MG63 (cell line): ENCODE measurements around the gene GLB1L3. TPM values are rescaled to one million over a fixed set of nuclear protein-coding genes. Genes with fewer than 3 reads are reported as not detected.
"Not testable (repeated sequence)": the region's sequence is repeated elsewhere in the genome, so short reads cannot be mapped to it uniquely, and the experiment has no call there.

Experiments
- DNase-seq: peaks from one replicate; pipeline ENCODE4 v3.0.0-alpha.2; 2020
- H3K27me3 ChIP-seq: fragments of 250-450 bp; sonication (Bioruptor Pico); 2 replicates; pipeline ENCODE4 v1.5.1; 2020; ENCODE audit warnings: mild to moderate bottlenecking, moderate library complexity
- H3K36me3 ChIP-seq: fragments of 250-450 bp; sonication (Bioruptor Pico); 2 replicates; pipeline ENCODE4 v1.5.1; 2020; ENCODE audit warnings: mild to moderate bottlenecking, moderate library complexity
- H3K4me3 ChIP-seq: fragments of 250-450 bp; sonication (Bioruptor Pico); 2 replicates; pipeline ENCODE4 v1.5.1; 2020; ENCODE audit warnings: mild to moderate bottlenecking, moderate library complexity
- H3K9me3 ChIP-seq: fragments of 250-450 bp; sonication (Bioruptor Pico); 2 replicates; pipeline ENCODE4 v1.5.1; 2020; ENCODE audit warnings: mild to moderate bottlenecking, moderate library complexity
- total RNA-seq: library from RNA; depleted of rRNA; stranded (reverse); fragments of >200 nt; shearing (Covaris generic); gene quantifications from 2 replicates; pipeline ENCODE4 v1.2.3, GENCODE V29; 2014; ENCODE audit warnings: low replicate concordance

GLB1L3 gene
- total RNA-seq, 1 experiment from 2014 or later: not detected

DNA sequence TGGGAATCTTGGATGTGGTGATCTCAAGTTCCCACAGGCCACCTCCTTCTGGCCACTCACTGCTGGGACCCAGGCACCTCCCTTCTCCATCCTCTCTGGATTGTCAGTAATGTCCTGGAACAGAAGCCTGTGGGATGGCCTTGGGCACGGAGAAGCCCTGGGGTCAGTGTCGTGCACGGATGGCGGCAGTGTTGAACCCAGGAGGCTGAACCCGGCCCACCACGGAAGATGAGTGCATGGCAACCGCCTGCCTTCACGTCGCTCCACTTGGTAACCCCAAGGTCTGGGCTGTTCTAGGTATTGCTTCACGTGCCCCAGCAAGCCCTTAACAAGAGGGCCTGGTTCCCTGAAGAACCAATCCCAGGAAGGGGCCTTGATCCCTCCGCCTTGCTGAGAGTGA lies 30.1 kb upstream of the GLB1L3 start:
- no peak for DNase-seq
- Histone ChIP-seq H3K27me3 (no peaks in the 10 kb centered on the region), H3K4me3 (no peak overlapping the region), H3K36me3 (peaks cover 7% of the 10 kb centered on the region; the same call in 1 of the 2 replicates), H3K9me3 (no peaks in the 10 kb centered on the region)

DNA sequence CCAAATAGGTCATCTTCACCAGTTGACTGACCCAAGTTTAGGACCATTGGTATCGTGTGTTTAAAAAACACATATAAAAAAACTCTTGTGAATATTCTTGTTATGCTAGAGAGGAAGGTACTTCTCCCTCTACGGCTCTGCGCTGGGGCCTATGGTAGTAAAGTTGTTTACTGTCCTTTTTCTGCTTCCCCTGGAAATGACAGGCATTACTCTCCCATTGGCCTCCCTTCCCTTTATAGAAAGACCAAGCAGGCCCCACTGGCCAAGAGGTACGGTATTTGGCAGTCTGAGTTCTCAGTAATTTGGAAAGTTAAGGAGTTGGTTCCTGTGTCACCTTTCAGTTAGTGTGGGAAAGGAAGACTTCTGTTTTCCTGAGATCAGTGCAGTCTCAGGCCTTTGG lies 29.5 kb upstream of the GLB1L3 start:
- Histone ChIP-seq H3K9me3 (no peaks in the 10 kb centered on the region), H3K36me3 (peaks cover 7% of the 10 kb centered on the region; the same call in 1 of the 2 replicates), H3K4me3 (no peak overlapping the region), H3K27me3 (no peaks in the 10 kb centered on the region)
- DNase-seq: no peak

DNA sequence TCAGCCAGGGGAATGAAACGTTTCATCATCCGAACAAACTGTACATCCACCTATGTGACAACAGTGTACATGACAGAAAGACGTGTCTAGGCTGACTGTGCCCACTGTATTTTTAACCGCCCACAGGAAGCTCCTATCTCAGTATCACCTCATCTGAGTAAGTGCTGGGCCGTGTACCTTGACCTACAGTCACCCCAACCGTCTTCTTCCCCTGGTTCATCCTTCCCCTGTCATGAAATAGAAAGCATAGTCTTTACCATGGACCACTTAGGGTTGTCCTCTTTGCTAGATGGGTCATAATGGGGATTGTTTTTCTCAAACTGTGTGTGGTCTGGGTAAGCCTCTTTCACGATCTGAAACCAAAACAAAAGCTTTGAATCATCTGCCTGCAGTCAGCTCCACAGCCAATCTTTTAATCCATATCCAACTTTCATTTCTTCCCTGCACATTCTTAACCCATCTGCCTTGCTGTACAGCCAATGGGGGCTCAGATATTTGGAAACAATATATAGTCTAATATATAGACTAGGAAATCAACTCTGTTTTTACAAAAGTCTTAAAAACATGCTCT lies 27.2 kb upstream of the GLB1L3 start:
- no peaks in the 10 kb centered on the region for H3K9me3 ChIP-seq
- no peak for DNase-seq
- peaks cover 7% of the 10 kb centered on the region; the same call in 1 of the 2 replicates for H3K36me3 ChIP-seq
- no peaks in the 10 kb centered on the region for H3K27me3 ChIP-seq
- H3K4me3 ChIP-seq: no peak overlapping the region

DNA sequence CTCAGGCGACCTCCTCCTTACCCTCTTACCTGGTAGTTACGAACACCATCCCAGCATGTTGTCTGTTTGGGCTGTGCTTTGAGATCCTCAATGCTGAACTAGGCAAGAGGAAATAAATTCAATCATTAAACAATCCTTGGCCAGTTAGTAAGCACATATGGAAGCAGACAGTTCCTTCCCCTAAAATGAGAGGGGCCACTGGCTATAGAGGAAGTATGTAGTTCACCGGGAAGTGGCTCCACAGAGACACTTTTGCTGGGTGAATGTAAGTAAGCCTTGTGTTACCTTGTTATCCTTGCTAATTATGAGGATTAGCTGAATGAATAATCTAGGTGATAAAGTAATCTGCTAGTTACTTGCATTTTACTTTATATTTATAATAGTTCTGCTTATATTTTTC lies 25.9 kb upstream of the GLB1L3 start:
- no peak for DNase-seq
- Histone ChIP-seq H3K36me3 (peaks cover 3% of the 10 kb centered on the region; the same call in 1 of the 2 replicates), H3K4me3 (no peak overlapping the region)

DNA sequence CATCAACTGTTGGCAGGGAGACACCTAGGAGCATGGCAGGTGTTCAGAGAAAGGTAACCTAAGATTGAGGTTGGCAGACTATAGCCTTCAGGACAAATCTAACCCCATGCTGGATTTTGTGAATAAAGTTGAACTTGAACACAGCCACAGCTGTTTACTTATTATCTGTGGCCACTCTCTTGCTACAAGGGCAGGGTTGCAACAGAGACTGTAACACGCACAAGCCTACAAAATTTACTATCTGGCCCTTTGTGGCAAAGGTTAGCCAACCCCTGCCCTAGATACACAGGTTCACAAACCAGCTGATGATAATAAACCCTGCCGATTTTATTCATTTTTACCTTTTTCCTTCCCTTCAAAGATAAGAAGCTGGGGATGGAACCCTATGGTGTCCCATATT lies 25.5 kb upstream of the GLB1L3 start:
- Histone ChIP-seq H3K36me3 (peaks cover 3% of the 10 kb centered on the region; the same call in 1 of the 2 replicates), H3K4me3 (no peak overlapping the region), H3K27me3 (no peaks in the 10 kb centered on the region), H3K9me3 (no peaks in the 10 kb centered on the region)
- no peak for DNase-seq

More for the DNA sequence above, 25.9 kb upstream of the GLB1L3 start:
- Histone ChIP-seq H3K27me3 (no peaks in the 10 kb centered on the region), H3K9me3 (no peaks in the 10 kb centered on the region)

DNA sequence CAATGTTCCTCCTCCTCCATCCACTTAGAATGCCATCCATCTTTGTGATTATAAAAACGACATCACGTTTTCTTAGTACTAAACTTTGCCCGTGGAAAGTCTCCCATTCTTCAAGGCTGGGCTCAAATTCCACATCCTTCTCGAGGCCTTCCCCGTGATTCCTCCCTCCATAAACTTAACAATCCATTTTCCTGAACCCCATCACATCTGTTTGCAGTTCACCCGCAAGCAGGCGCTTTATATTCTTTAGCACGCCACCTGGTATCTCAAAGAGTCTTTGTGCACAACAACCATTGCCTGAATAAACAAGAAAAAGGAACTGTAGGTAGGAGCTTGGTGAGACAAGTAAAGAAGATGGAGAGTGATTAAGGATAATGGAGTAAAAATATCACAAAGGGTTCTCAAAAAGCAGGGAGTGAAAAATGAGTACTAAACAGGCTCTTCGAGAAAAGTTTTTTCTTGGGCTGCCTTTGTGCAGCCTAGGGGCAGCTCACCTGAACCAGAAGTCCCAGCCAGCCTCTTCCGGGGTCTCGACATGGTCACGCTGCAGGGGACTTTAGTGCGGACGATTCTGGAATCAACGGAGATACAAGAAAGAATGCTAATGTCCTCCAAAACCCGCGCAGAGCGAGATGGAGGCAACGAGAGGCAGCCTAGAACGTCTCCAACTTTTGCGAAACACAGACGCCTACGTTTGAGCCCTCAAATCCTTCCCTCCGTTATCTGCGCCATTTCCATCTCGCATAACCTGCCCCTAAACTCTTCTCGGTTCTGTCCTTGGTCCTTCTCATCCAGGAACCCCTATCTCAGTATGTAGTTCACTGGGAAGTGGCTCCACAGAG lies 23.6 kb upstream of the GLB1L3 start:
- H3K4me3 ChIP-seq: peak overlapping the region; percentile 89
- no peak for DNase-seq
- H3K36me3 ChIP-seq: 0 out of 2 replicates have a peak, but pooled peaks cover 3% of the 10 kb centered on the region
- H3K27me3 ChIP-seq: no peaks in the 10 kb centered on the region
- no peaks in the 10 kb centered on the region for H3K9me3 ChIP-seq

DNA sequence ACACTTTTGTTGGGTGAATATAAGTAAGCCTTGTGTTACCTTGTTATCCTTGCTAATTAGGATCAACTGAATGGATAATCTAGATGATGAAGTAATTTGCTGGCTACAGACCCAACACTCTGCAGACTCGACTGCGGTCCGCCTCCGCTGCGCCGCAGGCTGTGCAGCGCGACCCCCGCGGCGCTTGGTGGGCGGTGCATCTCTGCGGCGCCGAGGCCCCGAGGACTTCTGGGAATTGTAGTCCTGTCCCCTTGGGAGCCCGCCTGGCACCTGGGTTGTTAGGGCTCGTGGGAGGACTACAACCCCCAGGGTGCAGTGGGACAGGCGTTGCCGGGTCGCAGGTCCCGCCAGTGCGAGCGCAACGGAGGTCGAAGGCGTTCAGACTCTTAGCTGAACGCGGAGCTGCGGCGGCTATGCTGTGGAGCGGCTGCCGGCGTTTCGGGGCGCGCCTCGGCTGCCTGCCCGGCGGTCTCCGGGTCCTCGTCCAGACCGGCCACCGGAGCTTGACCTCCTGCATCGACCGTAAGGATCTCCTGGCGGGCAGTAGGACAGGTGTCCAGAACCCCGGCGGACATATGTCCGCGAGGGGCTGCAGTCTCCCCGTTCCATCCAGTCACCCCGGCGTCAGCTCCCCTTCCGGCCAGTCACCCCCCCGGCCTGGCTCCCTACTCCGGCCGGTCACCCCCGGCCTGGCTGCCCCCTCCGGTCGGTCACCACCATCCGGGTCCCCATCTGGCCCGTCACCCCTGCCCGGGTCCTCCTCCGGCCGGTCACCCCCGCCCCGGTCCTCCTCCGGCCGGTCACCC lies 22.8 kb upstream of the GLB1L3 start, which contains the start of the genes ACAD8 and THYN1:
Gene ACAD8 (plus strand): TSS at position 381 of the 806 bp plus-strand sequence. CDS start 33 bp downstream, at position 414.
Gene THYN1 (minus strand): TSS at position 165 of the 806 bp plus-strand sequence. CDS start 470 bp downstream, outside the sequence.
- H3K27me3 ChIP-seq: no peaks in the 10 kb centered on the region
- DNase-seq: peak; percentile 96
- no peaks in the 10 kb centered on the region for H3K9me3 ChIP-seq
- peaks cover 3% of the 10 kb centered on the region; the same call in 1 of the 2 replicates for H3K36me3 ChIP-seq
- peak within 1 kb of the TSS; percentile 89 for H3K4me3 ChIP-seq

DNA sequence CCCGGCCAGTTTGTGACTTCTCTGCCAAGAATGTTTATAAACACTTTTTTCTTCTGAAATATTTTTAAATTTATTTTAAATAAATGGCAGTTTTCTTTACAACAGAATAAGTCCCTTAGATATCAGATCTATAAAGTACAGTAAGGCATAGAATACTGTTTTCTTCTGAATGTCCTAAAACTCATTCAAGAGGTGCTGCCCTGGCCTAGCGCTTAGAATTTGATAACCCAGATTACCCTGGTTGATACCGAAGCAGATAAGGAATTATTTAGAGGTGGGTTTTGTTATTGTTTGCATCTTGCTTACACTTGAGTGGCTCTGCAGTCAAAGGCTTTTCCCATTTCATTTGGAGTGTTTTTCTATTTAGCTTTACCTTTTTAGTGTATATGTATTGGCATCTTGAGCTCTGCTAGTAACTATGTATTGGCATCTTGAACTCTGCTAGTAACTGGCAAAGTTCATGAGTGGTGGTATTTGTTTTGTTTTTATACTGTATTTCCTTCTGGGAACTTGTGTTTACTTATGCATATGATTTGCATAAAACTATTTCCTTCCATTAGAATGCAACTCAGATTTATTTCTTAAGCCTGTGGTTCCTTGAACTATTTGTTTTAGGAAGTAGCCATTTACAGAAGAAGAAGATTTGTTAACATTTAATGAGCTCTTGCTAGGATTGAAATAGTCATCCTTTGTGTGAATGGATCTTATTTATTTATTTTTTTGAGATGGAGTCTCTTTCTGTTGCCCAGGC lies 21.6 kb upstream of the GLB1L3 start:
- DNase-seq: no peak
- Histone ChIP-seq H3K9me3 (no peaks in the 10 kb centered on the region), H3K36me3 (no peaks in the 10 kb centered on the region; the same call in 1 of the 2 replicates), H3K4me3 (peak overlapping the region; percentile 89), H3K27me3 (no peaks in the 10 kb centered on the region)

DNA sequence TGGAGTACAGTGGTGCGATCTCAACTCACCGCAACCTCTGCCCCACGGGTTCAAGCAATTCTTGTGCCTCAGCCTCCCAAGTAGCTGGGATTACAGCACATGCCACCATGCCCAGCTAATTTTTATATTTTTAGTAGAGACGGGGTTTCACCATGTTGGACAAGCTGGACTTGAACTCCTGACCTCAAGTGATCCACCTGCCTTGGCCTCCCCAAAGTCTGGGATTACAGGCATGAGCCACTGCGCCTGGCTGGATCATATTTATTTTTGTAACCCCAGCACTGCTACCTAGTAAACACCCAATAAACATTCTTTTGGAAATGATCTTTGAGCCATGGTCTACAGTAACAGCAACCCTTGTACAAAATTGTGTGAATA lies 21.0 kb upstream of the GLB1L3 start:
- H3K36me3 ChIP-seq, H3K27me3 ChIP-seq, DNase-seq, H3K4me3 ChIP-seq, H3K9me3 ChIP-seq: not testable (repeated sequence)

DNA sequence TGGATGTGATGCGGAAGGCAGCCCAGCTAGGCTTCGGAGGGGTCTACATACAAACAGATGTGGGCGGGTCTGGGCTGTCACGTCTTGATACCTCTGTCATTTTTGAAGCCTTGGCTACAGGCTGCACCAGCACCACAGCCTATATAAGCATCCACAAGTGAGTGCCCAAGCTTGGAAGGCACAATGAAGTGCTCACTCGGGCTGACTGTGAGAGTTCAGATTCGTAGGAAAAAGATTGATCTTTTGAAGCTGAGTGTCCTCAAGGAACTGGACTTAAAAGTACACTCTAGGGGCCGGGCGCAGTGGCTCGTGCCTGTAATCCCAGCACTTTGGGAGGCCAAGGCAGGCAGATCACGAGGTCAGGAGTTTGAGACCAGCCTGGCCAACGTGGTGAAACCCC lies 19.1 kb upstream of the GLB1L3 start:
- Histone ChIP-seq H3K4me3 (no peak overlapping the region), H3K9me3 (no peaks in the 10 kb centered on the region), H3K36me3 (no peaks in the 10 kb centered on the region; the same call in 1 of the 2 replicates), H3K27me3 (no peaks in the 10 kb centered on the region)
- no peak for DNase-seq

DNA sequence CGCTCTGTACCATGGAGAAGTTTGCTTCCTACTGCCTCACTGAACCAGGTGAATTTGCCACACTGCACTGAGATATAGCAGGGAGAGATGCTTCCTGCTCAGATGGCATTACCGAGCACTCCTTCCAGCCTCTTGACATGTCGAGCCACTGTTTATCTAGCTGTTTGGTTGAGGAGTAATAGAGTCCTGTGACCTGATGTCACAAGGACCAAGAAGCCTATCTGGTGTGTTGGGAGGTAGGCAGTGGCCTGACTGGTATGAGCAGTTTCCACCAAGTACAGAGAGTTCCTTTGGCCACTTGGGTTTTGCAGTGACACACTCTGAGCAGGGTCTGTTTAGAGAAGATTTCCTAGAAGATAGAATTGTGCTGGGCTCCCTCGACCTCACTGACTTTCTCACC lies 17.6 kb upstream of the GLB1L3 start:
- no peak for DNase-seq
- no peaks in the 10 kb centered on the region; the same call in none of the 2 replicates for H3K36me3 ChIP-seq
- H3K27me3 ChIP-seq: no peaks in the 10 kb centered on the region
- H3K9me3 ChIP-seq: no peaks in the 10 kb centered on the region
- no peak overlapping the region for H3K4me3 ChIP-seq

DNA sequence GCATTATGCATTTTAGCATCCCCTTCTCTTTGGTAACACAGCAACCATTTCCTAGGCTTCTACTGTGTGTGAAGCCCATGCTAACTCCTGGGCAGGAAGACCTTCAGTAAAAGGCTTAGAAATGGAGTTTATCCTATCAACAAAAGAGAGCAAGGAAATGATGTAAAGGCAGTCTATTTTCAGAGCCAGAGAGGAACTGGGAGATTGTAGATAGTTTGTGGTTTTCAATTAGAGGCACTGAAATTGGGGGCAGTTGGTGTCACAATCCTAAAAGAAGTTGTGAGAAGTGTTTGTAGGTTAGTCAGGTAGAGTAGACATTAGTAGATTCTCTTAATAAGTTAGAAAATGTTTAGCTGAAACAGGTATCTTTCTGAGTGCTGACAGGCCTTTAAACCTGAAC lies 15.7 kb upstream of the GLB1L3 start:
- Histone ChIP-seq H3K4me3 (no peak overlapping the region), H3K27me3 (no peaks in the 10 kb centered on the region), H3K36me3 (no peaks in the 10 kb centered on the region; the same call in none of the 2 replicates), H3K9me3 (no peaks in the 10 kb centered on the region)
- no peak for DNase-seq

DNA sequence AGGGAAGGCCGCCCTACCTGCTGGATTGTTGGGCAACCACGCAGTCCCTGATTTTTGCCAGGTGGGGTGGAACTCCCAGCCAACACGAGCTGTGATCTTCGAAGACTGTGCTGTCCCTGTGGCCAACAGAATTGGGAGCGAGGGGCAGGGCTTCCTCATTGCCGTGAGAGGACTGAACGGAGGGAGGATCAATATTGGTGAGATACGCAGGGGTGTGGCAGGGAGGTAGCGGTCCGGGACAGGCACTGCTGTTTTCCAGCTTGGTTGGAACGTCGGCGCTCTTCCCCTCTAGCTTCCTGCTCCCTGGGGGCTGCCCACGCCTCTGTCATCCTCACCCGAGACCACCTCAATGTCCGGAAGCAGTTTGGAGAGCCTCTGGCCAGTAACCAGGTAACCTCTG lies 15.2 kb upstream of the GLB1L3 start:
- no peaks in the 10 kb centered on the region for H3K9me3 ChIP-seq
- no peaks in the 10 kb centered on the region; the same call in none of the 2 replicates for H3K36me3 ChIP-seq
- H3K27me3 ChIP-seq: no peaks in the 10 kb centered on the region
- H3K4me3 ChIP-seq: no peak overlapping the region
- no peak for DNase-seq

DNA sequence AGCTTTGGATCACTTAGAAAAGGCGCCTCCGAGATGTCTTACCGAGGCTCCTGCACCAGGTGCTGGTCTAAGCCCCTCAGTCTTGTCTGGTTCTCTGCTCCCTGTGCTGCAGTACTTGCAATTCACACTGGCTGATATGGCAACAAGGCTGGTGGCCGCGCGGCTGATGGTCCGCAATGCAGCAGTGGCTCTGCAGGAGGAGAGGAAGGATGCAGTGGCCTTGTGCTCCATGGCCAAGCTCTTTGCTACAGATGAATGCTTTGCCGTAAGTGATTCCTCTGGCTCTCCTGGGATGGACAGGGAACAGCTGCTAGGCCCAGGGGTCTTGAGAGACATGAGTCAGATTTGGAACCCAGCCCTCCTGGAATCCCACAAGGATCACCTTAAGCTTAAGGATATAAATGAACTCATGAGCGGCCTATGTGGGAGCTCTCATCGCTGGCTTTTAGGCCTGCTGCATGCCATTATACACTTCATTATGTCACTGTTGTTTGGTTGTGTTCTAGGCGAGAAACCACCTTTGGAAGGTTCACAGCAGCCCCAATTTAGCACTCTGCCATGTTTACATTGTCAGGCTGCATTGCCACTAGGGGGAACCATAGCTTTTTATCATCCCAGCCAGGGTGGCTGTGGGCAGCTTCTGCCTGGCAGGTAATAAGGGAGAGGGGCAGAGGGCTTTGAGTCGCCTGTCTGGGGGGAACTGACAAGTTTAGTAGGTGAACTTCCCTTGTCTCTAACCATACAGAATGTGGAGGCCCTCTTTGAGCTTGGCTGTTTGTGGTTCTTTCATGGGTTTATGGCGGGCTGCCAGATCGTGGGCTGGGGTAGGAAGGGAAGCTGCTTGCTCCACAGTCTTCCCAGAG lies 14.3 kb upstream of the GLB1L3 start:
- Histone ChIP-seq H3K27me3 (no peaks in the 10 kb centered on the region), H3K4me3 (no peak overlapping the region), H3K9me3 (no peaks in the 10 kb centered on the region), H3K36me3 (no peaks in the 10 kb centered on the region; the same call in none of the 2 replicates)
- DNase-seq: no peak

DNA sequence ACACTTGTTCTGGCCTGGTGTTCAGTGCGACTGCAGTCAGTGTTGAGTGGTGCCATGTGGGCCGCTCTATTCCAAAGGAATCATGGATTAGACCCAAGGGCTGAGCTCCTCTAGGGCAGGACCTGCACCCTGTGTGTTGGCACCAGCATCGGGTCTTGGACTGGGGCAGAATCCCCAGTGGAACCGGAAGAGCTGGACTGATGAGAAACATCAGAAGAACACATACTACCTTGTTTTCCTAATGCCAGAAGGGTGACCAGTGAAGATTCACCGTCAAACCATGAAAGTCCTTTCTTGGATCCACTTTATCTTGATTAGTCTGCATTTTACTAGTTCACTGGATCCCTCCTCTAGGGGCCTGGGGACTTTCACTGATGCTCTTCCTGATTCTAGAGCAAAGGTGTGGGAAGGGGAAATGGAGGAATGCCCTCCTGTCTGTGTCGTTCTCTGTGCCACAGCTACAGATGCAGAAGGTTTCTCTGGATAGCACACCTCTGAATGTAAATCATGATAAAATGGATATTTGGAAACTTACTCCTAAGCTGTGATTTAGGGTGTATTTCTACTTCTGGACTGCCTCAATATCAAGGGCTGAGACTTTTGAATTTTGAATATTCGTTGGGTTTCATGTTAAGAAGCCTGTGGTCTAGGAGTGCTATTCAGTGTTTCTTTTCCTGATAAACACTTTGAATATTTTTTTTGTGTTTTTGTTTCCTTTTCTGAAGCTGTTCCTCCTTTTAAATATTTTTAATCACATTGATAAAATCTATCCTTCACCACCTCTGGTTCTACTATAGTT lies 11.0 kb upstream of the GLB1L3 start:
- no peaks in the 10 kb centered on the region; the same call in 1 of the 2 replicates for H3K36me3 ChIP-seq
- no peak for DNase-seq
- H3K4me3 ChIP-seq: no peak overlapping the region
- no peaks in the 10 kb centered on the region for H3K27me3 ChIP-seq
- H3K9me3 ChIP-seq: no peaks in the 10 kb centered on the region
